ENCODE data around the gene NPL. TPM values are rescaled to one million over a fixed set of nuclear protein-coding genes. Genes with fewer than 3 reads are reported as not detected.

Gene NPL
- total RNA-seq, 3 donors from 2014 or later: 8.2 to 20.6 (median 19.3) TPM

DNA sequence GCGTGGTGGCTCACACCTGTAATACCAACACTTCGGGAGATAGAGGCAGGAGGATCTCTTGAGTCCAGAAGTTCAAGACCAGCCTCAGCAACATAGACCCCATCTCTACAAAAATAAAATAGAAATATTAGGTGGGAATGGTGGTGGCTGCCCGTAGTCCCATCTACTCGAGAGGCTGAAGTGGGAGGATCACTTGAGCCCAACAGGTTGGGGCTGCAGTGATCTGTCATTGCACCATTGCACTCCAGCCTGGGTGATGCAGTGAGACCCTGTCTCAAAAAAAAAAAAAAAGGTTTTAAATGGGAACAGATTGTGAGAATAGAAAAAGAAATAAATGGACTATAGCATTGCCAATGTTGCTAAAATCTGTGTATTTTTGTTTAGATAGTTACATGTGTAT, 60.7 kb downstream of the NPL start:
- Histone ChIP-seq H3K36me3 (no peaks in the 10 kb centered on the region), H3K27me3 (no peaks in the 10 kb centered on the region), H3K4me1 (no peaks in the 10 kb centered on the region), H3K9me3 (no peaks in the 10 kb centered on the region), H3K4me3 (no peak overlapping the region), H3K27ac (no peak overlapping the region)
- intact Hi-C loops (cut with DNase I; ENCODE audit: low total_unique reads): no loop called here
- TF ChIP-seq, protein P1, sequence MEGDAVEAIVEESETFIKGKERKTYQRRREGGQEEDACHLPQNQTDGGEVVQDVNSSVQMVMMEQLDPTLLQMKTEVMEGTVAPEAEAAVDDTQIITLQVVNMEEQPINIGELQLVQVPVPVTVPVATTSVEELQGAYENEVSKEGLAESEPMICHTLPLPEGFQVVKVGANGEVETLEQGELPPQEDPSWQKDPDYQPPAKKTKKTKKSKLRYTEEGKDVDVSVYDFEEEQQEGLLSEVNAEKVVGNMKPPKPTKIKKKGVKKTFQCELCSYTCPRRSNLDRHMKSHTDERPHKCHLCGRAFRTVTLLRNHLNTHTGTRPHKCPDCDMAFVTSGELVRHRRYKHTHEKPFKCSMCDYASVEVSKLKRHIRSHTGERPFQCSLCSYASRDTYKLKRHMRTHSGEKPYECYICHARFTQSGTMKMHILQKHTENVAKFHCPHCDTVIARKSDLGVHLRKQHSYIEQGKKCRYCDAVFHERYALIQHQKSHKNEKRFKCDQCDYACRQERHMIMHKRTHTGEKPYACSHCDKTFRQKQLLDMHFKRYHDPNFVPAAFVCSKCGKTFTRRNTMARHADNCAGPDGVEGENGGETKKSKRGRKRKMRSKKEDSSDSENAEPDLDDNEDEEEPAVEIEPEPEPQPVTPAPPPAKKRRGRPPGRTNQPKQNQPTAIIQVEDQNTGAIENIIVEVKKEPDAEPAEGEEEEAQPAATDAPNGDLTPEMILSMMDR (IDR thresholded peaks at IDR 0.05): no peak
- TF ChIP-seq POLR2A (IDR thresholded peaks at IDR 0.05): no peak
- TF ChIP-seq POLR2AphosphoS5 (IDR thresholded peaks at IDR 0.05): no peak
- DNase-seq (ENCODE audit: low spot score in 2 of 2): no peak

DNA sequence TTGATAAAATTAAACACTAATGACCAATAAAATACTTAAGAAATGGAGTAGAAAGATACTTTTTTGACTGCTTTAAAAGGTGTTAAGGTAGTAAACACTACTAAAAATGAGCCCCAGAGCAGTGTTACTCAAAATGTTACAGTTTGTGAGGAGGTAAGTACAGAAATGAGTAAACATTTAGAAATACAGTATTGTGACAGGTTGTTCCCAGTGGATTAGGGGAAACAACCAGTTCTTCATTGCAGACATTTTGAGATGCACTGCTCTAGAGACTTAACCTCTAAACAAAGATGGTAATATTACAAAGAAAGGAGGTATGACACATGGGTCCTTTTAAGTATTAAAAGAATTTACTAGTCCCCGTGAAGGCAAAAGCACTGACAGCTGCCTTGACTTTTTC, 62.3 kb downstream of the NPL start:
- no peaks in the 10 kb centered on the region for H3K4me1 ChIP-seq
- H3K27ac ChIP-seq: no peak overlapping the region
- H3K27me3 ChIP-seq: no peaks in the 10 kb centered on the region
- H3K4me3 ChIP-seq: no peak overlapping the region
- no peak for DNase-seq (ENCODE audit: low spot score in 2 of 2)
- intact Hi-C loops (cut with DNase I; ENCODE audit: low total_unique reads): no loop called here
- H3K9me3 ChIP-seq: no peaks in the 10 kb centered on the region
- TF ChIP-seq, protein P1 (IDR thresholded peaks at IDR 0.05): no peak
- TF ChIP-seq POLR2A (IDR thresholded peaks at IDR 0.05) (no peak), POLR2AphosphoS5 (IDR thresholded peaks at IDR 0.05) (no peak)
- H3K36me3 ChIP-seq: no peaks in the 10 kb centered on the region

DNA sequence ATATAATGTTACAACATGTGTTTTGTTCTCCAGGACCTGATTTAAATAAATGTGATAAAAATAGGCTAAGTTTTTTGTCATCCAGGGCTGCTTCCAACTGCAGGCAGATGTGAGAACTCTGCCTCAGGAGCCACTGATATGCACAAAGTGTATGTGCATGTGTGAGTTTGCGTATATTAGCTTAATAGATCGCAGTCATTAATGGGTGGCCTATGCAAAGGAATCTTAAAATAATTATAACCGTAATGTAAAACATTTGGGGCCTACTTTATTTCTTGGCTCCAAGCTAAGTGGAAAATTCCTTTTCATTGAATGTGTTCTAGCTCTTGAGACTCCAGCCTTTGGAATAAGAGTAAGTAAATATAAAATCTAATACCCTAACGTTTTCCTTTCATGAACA, 66.3 kb downstream of the NPL start:
- H3K27ac ChIP-seq: no peak overlapping the region
- H3K36me3 ChIP-seq: peaks cover 8% of the 10 kb centered on the region
- TF ChIP-seq, protein P1 (IDR thresholded peaks at IDR 0.05): no peak
- TF ChIP-seq POLR2AphosphoS5 (IDR thresholded peaks at IDR 0.05) (no peak), POLR2A (IDR thresholded peaks at IDR 0.05) (no peak)
- no peak overlapping the region for H3K4me3 ChIP-seq
- no peaks in the 10 kb centered on the region for H3K27me3 ChIP-seq
- DNase-seq (ENCODE audit: low spot score in 2 of 2): no peak
- intact Hi-C loops (cut with DNase I; ENCODE audit: low total_unique reads): no loop called here
- H3K9me3 ChIP-seq: no peaks in the 10 kb centered on the region
- no peaks in the 10 kb centered on the region for H3K4me1 ChIP-seq

DNA sequence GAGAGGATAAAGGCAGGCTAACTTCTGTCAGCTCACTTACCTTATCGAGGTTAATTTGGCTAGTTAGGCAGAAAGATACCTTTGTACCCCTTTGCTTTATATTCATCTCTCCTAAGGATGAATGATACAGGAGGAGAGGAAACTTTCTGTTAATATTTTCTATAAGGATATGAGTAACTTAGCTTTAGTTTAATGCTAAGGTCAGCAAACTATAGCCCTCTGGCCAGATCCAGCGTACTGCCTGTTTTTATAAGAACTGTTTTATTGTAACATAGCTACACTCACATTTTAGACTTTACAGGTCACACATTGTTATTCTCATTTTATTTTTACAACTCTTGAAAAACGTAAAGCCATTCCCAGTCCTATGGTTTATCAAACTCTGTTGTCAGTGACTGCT, 67.6 kb downstream of the NPL start:
- H3K9me3 ChIP-seq: no peaks in the 10 kb centered on the region
- TF ChIP-seq POLR2AphosphoS5 (IDR thresholded peaks at IDR 0.05) (no peak), POLR2A (IDR thresholded peaks at IDR 0.05) (no peak)
- TF ChIP-seq, protein P1 (IDR thresholded peaks at IDR 0.05): no peak
- no peaks in the 10 kb centered on the region for H3K4me1 ChIP-seq
- intact Hi-C loops (cut with DNase I; ENCODE audit: low total_unique reads): no loop called here
- DNase-seq (ENCODE audit: low spot score in 2 of 2): no peak
- no peak overlapping the region for H3K27ac ChIP-seq
- no peaks in the 10 kb centered on the region for H3K27me3 ChIP-seq
- H3K4me3 ChIP-seq: no peak overlapping the region
- H3K36me3 ChIP-seq: peaks cover 8% of the 10 kb centered on the region

DNA sequence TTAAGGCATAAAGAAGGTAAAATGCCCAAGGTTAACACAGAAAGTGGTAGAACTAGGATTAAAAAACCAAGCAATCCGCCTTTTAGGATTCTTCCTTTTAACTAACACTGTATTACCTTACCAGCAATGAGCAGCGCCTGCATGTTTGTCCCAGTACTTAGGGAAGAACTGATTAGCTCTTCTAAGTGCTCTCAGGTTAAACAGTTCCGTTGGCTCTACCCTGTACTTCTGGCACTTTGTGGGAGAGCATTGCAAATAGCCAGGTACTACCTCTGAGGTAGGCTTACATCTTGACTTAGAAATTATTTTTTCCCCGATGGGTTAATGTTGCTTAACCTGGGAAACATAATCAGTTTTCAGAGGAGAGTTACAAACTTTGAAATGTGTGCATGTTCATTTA, 71.1 kb downstream of the NPL start:
- Histone ChIP-seq H3K27me3 (no peaks in the 10 kb centered on the region), H3K9me3 (no peaks in the 10 kb centered on the region), H3K4me3 (no peak overlapping the region), H3K36me3 (peaks cover 8% of the 10 kb centered on the region), H3K27ac (no peak overlapping the region), H3K4me1 (no peaks in the 10 kb centered on the region)
- intact Hi-C loops (cut with DNase I; ENCODE audit: low total_unique reads): no loop called here
- DNase-seq (ENCODE audit: low spot score in 2 of 2): no peak
- no peak for TF ChIP-seq POLR2AphosphoS5 (IDR thresholded peaks at IDR 0.05)
- TF ChIP-seq, protein P1 (IDR thresholded peaks at IDR 0.05): no peak
- no peak for TF ChIP-seq POLR2A (IDR thresholded peaks at IDR 0.05)
